Memory B cell (primary cell): ENCODE results near the gene SPRED2.

Source experiments
- ATAC-seq: fragments of 150-1000 bp; cut with Tn5 transposase; 2 replicates; pipeline ENCODE4 v1.10.0; 2021; ENCODE audit warnings: low read depth, mild to moderate bottlenecking, moderate library complexity
- DNase-seq, 2 donors: peaks; one replicate each; pipeline ENCODE4 v3.0.0; 2022; ENCODE audit warnings: low spot score in 2 of 2
- H3K27ac Mint-ChIP-seq: one replicate; pipeline ENCODE4 v1.8.0; 2022; ENCODE audit warnings: mild to moderate bottlenecking, moderate library complexity, mixed read lengths
- H3K27me3 Mint-ChIP-seq: one replicate; pipeline ENCODE4 v1.8.0; 2022; ENCODE audit warnings: mixed read lengths
- H3K36me3 Mint-ChIP-seq: one replicate; pipeline ENCODE4 v1.8.0; 2022; ENCODE audit warnings: mild to moderate bottlenecking, mixed read lengths
- H3K4me1 Mint-ChIP-seq: one replicate; pipeline ENCODE4 v1.8.0; 2022; ENCODE audit warnings: mixed read lengths
- H3K4me3 Mint-ChIP-seq: one replicate; pipeline ENCODE4 v1.8.0; 2022; ENCODE audit warnings: mild to moderate bottlenecking, moderate library complexity, mixed read lengths
- H3K9me3 Mint-ChIP-seq: one replicate; pipeline ENCODE4 v1.8.0; 2022; ENCODE audit warnings: mixed read lengths

Gene SPRED2

DNA sequence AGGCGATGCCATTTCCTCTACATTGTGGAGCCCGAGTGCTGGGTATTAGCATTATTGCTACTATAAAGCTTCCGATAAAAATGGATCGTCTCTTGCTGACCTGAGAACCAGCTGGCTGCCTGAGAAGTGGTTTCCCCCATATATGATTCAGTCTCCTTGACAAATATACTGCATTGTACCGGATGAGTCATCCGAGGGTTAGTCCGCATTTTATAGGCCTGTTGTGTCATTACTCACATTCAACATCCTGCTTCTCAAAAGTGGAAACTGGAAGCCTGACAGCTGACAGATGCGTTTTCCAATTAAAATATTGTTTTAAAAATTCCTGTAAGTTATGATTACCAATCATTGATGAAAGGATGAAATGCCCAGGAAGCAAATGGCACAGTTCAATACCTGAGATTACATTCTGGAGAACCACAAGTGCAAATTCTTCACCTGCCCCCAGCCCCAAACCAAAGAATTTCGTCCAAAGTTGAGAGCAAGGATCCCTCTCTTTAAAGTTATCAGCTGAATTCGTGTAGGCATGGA is 65.7 kb downstream of the SPRED2 start:
- DNase-seq (no peak), ATAC-seq (peak; percentile 15)
- no peaks in the 10 kb centered on the region for H3K9me3 Mint-ChIP-seq
- no peak overlapping the region for H3K4me3 Mint-ChIP-seq
- H3K4me1 Mint-ChIP-seq, result peaks cover 7% of the 10 kb centered on the region
- no peaks in the 10 kb centered on the region for H3K36me3 Mint-ChIP-seq
- H3K27ac Mint-ChIP-seq, result no peak overlapping the region
- peaks cover 13% of the 10 kb centered on the region for H3K27me3 Mint-ChIP-seq

DNA sequence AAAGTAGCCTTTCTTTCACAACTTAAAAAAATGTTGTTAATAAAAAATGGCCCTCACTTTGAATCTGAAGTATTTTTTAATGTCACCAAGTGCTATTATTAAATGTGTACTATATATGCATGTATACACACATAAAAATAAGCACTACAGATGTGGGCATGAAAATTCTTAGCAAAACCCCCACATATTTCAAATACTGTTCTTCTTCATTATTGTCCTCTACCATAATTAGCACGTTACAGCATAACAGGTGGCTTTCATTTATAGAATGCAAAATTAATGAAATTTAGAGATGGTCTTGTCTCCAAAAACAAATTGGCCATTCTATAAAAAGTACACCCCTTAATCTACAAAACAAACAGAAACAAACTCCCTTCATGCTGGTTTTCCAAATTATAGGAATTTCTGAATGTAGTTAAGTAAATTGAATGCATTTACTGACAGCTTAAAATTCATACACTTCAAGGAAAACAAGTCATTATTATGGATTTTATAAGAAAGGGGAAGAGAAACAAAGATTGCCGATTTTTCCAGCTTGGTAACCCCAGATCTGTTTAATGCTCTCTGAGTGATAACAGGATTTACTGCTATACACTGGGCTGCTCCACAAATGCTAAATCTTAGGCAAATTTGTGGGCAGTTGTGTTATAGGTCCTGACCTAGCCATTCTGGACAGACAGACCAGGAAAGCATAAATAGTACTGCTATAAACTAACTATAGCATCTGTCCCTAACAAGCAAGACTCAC is 67.2 kb downstream of the SPRED2 start:
- peaks cover 13% of the 10 kb centered on the region for H3K27me3 Mint-ChIP-seq
- H3K4me3 Mint-ChIP-seq, result no peak overlapping the region
- DNase-seq (no peak), ATAC-seq (no peak)
- no peaks in the 10 kb centered on the region for H3K4me1 Mint-ChIP-seq
- H3K36me3 Mint-ChIP-seq, result no peaks in the 10 kb centered on the region
- H3K9me3 Mint-ChIP-seq, result no peaks in the 10 kb centered on the region
- H3K27ac Mint-ChIP-seq, result no peak overlapping the region

DNA sequence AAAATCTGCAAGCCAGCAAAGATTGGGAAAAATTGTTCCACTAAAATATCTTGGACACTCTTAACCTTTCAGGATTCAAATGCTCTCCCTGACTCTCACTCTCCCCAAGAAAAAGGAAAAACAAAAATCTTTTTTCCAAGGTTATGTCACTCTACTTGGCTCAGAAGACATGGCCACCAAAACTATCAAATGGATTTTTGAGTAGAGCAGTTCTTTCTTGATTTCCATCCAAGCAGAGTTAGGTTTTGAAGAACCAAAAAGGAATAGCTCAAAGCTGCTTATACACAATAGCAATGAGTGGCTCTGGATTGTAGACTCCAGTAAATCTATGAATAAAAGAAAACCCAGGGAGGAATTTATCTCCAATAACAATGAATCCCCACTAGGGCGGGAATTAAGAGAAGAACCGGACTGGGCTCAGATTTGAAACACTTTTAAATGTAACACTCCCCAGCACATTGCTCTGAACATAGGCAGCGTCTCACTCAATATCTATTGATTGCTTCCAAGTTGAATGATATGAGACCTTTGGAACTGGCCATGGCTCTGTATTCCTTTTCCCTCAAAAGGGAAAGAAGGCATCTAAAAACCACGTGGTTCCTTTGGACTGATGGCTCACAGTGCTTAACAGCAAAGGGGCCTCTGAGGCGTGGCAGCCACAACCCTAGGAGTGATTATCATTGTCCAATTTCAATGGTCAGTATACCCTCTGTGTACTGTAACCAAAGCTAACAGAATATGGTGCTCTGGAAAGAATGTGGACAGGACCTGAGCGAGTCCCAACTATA is 68.3 kb downstream of the SPRED2 start:
- Mint-ChIP-seq H3K27ac (no peak overlapping the region), H3K4me3 (no peak overlapping the region), H3K9me3 (no peaks in the 10 kb centered on the region), H3K36me3 (no peaks in the 10 kb centered on the region), H3K4me1 (no peaks in the 10 kb centered on the region), H3K27me3 (peaks cover 11% of the 10 kb centered on the region)
- DNase-seq (no peak), ATAC-seq (no peak)

DNA sequence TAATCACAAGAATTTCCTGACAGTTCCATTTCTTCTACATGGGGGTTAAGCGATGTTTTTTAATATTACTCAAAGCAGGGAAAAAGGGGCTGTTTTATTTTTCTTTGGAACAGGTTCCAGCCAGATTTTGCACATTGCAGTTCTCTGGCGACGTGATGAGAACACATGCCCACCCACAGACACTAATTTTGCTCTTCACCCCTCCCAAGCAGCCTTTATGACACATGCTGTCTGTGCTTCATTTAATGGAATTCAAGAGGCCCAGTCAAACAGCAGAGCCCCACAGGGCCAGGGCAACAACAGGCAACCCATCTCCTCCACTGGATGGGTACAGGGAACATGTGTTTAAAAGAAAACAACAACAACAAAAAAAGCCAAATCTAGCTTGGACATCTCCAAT is 70.8 kb downstream of the SPRED2 start:
- Mint-ChIP-seq H3K4me3 (no peak overlapping the region), H3K9me3 (no peaks in the 10 kb centered on the region), H3K36me3 (no peaks in the 10 kb centered on the region), H3K4me1 (peaks cover 3% of the 10 kb centered on the region), H3K27ac (no peak overlapping the region), H3K27me3 (peaks cover 16% of the 10 kb centered on the region)
- ATAC-seq (no peak), DNase-seq (no peak)

DNA sequence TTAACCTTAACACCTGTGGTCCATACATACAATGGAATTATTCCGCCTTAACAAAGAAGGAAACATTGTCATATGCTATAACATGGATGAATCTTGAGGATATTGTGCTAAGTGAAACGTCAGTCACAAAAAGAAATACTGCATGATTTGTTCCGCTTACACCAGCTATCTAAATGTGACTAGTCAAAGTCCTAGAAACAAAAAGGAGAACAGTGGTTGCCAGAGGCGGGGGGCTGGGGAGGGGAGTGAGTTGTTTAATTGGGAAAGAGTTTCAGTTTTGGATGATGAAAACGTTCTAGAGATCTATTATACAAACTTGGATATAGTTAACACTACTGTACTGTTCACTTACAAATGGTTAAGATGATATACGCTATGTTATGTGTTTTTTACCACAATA is 72.0 kb downstream of the SPRED2 start:
- peaks cover 3% of the 10 kb centered on the region for H3K4me1 Mint-ChIP-seq
- ATAC-seq (no peak), DNase-seq (no peak)
- no peaks in the 10 kb centered on the region for H3K9me3 Mint-ChIP-seq
- H3K27me3 Mint-ChIP-seq, result peaks cover 17% of the 10 kb centered on the region
- H3K27ac Mint-ChIP-seq, result no peak overlapping the region
- H3K4me3 Mint-ChIP-seq, result no peak overlapping the region
- no peaks in the 10 kb centered on the region for H3K36me3 Mint-ChIP-seq

DNA sequence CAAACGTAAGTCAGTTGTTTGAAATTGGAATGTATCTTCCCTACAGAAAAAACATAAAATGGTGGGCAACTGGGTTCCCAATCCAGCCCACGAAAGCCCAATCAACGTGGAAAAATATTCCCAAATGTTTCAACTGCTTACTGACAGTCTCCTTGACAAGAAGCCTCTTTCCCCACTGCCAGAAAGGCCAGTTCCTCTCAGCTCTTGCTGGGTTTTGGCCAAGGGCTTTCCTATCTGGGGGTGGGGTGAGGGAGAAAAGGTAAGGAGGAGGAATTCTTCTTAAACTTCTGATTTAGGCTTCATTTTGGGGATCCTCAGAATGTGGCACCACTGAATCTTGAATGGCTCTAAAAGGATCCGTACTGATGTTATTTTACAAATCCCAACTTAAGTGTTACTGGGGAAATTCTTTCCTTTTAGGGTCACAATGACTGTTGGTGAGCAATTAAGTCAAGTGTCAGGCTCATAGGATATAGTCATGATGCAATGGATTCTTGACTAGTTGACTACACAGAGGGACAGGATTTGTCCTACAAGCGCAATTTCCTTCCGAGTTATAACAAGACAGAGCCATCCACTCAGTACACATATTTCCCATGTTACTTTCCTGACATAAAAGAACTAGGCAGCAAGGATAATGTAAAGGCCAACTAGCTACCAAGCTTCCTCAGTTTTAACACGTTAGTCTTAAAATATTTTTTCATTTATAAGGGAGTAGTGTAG is 73.6 kb downstream of the SPRED2 start:
- Mint-ChIP-seq H3K4me3 (no peak overlapping the region), H3K9me3 (no peaks in the 10 kb centered on the region), H3K4me1 (peaks cover 3% of the 10 kb centered on the region), H3K27me3 (peaks cover 19% of the 10 kb centered on the region), H3K27ac (no peak overlapping the region), H3K36me3 (no peaks in the 10 kb centered on the region)
- no peak for ATAC-seq
- DNase-seq, result no peak

DNA sequence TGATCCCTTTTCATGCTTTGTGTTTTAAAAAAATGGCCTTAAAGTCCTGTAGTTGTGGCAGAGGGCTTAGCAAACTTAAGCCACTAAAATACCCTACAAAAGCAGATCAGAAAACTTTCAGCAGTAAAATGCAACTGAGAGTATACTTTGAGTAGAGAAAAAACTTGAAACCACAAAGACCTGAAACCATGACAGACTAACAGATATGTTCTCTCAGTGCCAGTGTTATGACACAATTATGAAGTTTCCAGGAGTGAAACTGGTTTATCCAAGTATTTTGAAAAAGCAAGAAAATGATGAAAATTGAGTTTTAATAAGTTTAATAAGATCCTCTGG is 74.5 kb downstream of the SPRED2 start:
- ATAC-seq, result no peak
- H3K36me3 Mint-ChIP-seq, result no peaks in the 10 kb centered on the region
- peaks cover 5% of the 10 kb centered on the region for H3K4me1 Mint-ChIP-seq
- no peak for DNase-seq
- H3K27me3 Mint-ChIP-seq, result peaks cover 19% of the 10 kb centered on the region
- no peak overlapping the region for H3K27ac Mint-ChIP-seq
- no peaks in the 10 kb centered on the region for H3K9me3 Mint-ChIP-seq
- no peak overlapping the region for H3K4me3 Mint-ChIP-seq

DNA sequence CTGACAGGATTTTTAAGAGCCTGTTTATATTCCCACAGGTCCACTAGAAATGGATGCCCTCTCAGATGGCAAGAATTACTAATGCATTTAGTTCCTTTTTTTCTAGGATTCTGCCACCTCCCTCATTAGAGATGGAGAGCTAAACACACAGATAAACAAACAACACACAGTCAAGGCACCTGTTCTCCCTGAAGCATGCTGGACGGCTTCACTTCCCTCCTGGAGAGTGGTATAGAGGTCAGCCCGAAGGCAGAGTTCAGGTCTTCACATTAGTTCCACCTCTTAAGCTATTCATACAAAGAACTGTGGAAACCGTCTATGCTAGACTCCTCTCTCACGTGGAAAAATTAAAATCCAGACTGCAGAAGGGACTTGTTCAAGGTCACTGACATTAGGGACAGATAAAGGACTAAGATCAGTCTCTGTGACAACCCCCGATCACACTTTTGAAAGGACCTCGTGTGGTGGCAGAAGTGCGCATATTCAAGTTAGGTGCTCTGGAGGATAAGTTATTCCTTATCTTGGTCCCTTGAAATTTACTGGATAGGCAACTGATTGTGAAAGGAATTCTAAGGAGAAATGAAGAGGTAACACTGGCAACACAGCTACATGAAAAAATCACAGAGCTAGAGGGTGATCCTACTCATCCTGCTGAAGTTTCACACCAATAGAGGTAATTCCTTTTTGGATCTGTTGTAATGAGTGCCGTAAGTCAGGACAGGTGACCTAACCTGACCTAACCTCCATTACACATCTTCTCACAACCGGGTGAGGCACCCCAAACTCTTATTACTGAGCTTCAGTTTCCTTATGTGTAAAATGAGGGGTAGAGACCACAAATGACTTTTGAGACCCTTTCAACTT is 75.1 kb downstream of the SPRED2 start:
- ATAC-seq, result no peak
- peaks cover 5% of the 10 kb centered on the region for H3K4me1 Mint-ChIP-seq
- no peak overlapping the region for H3K4me3 Mint-ChIP-seq
- no peaks in the 10 kb centered on the region for H3K9me3 Mint-ChIP-seq
- DNase-seq, result no peak
- H3K27ac Mint-ChIP-seq, result no peak overlapping the region
- no peaks in the 10 kb centered on the region for H3K36me3 Mint-ChIP-seq
- H3K27me3 Mint-ChIP-seq, result peaks cover 19% of the 10 kb centered on the region

DNA sequence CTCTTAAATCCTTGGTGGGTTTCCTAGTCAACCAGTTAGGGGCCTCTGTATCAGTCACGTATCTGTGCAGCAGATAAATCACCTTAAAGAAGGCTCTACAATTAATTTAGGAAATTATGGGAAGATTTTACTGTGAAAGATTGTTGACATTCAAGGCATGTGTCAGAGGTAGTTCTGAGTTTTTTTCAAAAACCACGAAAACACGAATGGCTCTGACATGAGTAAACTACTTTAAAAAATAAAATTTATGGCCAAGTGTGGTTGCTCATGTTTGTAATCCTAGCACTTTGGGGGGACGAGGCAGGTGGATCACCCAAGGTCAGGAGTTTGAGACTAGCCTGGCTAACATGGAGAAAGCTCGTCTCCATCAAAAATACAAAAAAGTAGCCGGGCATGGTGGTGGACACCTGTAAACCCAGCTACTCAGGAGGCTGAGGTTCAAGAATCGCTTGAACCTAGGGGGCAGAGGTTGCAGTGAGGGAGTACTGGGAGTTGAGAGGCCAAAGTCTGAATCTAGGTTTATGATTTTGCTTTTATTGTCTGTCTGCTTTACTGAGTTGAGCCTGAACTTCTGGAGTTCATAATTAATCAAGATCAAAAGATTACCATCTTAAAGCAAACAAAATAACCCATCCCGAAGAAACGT is 77.1 kb downstream of the SPRED2 start:
- Mint-ChIP-seq H3K27ac (no peak overlapping the region), H3K27me3 (peaks cover 16% of the 10 kb centered on the region), H3K36me3 (no peaks in the 10 kb centered on the region), H3K4me1 (peaks cover 5% of the 10 kb centered on the region), H3K9me3 (no peaks in the 10 kb centered on the region), H3K4me3 (no peak overlapping the region)
- ATAC-seq, result no peak
- no peak for DNase-seq

DNA sequence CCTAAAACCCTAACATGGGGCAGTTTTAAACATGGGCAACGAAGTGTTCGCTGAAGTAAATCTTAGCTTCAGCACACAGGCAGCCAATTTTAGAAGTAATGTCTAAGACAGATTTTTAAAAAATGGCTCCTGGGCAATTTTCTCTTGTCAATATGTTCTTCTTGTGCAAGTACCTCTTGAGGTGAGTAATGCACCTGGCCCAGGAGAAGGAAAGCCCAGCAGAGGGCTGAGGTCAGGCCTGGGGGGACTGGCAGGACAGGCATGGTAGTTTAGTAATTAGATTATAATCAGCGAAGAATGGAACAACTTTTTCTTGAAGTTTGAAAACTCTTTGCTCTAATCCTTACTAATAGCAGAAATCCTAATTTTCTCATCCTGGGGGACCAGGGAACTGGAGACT is 77.6 kb downstream of the SPRED2 start:
- DNase-seq (no peak), ATAC-seq (no peak)
- H3K9me3 Mint-ChIP-seq, result no peaks in the 10 kb centered on the region
- peaks cover 5% of the 10 kb centered on the region for H3K4me1 Mint-ChIP-seq
- H3K27ac Mint-ChIP-seq, result no peak overlapping the region
- no peaks in the 10 kb centered on the region for H3K36me3 Mint-ChIP-seq
- H3K4me3 Mint-ChIP-seq, result no peak overlapping the region
- H3K27me3 Mint-ChIP-seq, result peaks cover 13% of the 10 kb centered on the region

DNA sequence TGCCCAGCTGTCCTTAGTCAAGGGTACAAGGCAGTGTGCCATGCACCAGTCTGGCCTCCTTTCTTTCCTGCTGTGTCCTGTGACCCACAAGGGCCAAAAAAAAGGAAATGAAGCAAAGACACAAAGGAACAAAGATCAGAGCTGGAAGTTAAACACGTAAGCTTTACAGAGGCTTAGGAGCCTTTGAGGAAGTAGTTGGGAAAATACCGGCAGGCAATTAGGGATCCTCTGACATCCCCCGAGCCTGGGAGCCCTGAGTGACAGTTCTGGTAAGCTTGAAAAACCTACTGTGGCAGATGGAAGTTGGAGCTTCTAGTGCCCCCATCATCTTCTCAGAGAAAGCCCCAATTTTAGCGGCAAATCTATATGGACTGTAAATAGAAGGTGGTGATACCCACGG is 78.5 kb downstream of the SPRED2 start:
- H3K27me3 Mint-ChIP-seq, result peaks cover 13% of the 10 kb centered on the region
- no peak overlapping the region for H3K27ac Mint-ChIP-seq
- no peak for DNase-seq
- no peaks in the 10 kb centered on the region for H3K9me3 Mint-ChIP-seq
- no peak overlapping the region for H3K4me3 Mint-ChIP-seq
- H3K4me1 Mint-ChIP-seq, result peaks cover 5% of the 10 kb centered on the region
- no peaks in the 10 kb centered on the region for H3K36me3 Mint-ChIP-seq
- ATAC-seq, result no peak

DNA sequence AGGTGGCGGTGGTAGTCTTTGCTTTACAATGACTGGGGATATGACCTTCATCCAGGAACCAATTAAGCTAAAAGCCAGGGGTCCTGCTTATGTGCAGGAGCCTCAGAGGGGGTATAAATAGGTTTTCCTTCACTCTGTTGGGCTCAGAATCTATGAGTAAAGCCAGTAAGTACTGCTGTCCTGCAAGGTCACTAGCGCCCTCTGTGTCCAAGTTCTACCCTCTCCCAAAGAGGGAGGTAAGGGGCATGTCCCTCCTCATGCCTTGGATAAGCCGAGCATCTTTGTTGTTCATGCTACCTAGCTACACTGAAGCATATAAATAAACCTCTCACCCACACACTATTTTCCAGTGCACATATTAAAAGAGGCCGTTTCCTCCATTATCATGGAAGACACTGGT is 79.4 kb downstream of the SPRED2 start:
- no peaks in the 10 kb centered on the region for H3K9me3 Mint-ChIP-seq
- no peak overlapping the region for H3K4me3 Mint-ChIP-seq
- no peak overlapping the region for H3K27ac Mint-ChIP-seq
- H3K36me3 Mint-ChIP-seq, result peaks cover 2% of the 10 kb centered on the region
- ATAC-seq, result no peak
- peaks cover 15% of the 10 kb centered on the region for H3K27me3 Mint-ChIP-seq
- DNase-seq, result no peak
- peaks cover 5% of the 10 kb centered on the region for H3K4me1 Mint-ChIP-seq

DNA sequence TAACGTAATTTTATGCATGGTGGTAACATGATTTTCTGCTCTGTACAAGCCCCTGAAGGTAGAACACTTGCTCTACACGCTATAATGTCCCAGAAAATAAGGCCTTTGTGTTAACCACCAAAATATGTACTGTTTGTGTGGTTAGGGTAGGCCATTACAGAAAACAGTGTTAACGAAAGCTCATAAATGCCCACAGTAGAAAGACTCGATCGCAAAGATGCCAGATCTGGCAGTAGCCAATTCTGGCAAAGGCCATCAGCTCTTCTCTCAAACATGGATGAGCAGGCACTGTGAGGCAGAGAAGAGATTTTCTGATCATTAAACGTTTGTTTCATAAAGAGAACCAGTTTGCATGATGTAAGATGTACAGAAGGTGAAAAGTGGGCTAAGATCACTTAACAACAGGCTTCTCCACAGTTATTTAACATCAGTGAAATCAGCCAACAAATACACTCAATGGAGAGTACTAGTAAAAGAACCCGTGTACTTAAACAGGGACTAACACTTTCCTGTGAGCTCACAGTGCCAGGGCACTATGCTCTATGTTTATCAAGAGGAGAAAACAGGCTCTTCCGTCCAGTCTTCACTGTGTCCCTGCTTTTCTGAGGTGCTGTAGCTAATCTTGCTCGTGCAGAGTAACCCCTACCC is 80.3 kb downstream of the SPRED2 start:
- Mint-ChIP-seq H3K36me3 (peaks cover 9% of the 10 kb centered on the region), H3K9me3 (no peaks in the 10 kb centered on the region), H3K4me1 (peaks cover 3% of the 10 kb centered on the region), H3K27me3 (peaks cover 20% of the 10 kb centered on the region), H3K4me3 (no peak overlapping the region), H3K27ac (no peak overlapping the region)
- no peak for DNase-seq
- no peak for ATAC-seq
